Measurements from ENCODE around the gene RRAS2. TPM values are rescaled to one million over a fixed set of nuclear protein-coding genes. Genes with fewer than 3 reads are reported as not detected.

The RRAS2 gene
- total RNA-seq, 1 donor from 2014 or later = 104 TPM

Other genes with a start within 250 kb of the RRAS2 start
- 204 and 211 TPM in 2 replicates for gene COPB1, start 140.6 kb upstream of the RRAS2 start, total RNA-seq
- 156 and 199 TPM in 2 replicates for gene PSMA1, start 161.2 kb upstream of the RRAS2 start, total RNA-seq